ENCODE measurements around the gene KCNRG.
"Not testable (repeated sequence)": the region's sequence is repeated elsewhere in the genome, so short reads cannot be mapped to it uniquely, and the experiment has no call there.

The KCNRG gene

DNA sequence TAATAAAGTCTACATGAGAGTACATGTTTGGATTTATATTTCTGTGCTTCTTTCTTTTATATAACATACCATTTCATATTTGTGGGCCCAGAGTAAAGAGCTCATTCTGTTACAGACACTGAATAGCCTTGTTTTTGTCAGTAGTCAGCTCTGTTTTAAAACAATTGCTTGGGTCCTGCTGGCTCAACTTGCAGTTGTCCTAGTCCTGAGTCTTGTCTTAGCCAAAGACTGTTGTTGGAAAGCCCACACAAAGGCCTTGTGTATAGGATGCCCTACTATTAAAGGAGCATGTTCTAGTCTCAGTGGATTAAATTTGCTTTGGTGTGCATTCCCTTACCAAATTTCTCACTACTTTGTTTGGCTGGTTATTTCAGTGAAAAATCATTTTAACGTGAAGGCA lies 3.8 kb upstream of the KCNRG start:
- no peak for DNase-seq (ENCODE audit: low read depth, low spot score)

DNA sequence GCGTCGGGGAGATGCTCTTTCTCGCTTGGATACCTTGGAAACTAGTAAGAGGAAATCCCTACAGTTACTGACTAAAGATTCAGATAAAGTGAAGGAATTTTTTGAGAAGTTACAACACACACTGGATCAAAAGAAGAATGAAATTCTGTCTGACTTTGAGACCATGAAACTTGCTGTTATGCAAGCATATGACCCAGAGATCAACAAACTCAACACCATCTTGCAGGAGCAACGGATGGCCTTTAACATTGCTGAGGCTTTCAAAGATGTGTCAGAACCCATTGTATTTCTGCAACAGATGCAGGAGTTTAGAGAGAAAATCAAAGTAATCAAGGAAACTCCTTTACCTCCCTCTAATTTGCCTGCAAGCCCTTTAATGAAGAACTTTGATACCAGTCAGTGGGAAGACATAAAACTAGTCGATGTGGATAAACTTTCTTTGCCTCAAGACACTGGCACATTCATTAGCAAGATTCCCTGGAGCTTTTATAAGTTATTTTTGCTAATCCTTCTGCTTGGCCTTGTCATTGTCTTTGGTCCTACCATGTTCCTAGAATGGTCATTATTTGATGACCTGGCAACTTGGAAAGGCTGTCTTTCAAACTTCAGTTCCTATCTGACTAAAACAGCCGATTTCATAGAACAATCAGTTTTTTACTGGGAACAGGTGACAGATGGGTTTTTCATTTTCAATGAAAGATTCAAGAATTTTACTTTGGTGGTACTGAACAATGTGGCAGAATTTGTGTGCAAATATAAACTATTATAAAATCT lies 2.7 kb upstream of the KCNRG start:
- no peak for DNase-seq (ENCODE audit: low read depth, low spot score)

DNA sequence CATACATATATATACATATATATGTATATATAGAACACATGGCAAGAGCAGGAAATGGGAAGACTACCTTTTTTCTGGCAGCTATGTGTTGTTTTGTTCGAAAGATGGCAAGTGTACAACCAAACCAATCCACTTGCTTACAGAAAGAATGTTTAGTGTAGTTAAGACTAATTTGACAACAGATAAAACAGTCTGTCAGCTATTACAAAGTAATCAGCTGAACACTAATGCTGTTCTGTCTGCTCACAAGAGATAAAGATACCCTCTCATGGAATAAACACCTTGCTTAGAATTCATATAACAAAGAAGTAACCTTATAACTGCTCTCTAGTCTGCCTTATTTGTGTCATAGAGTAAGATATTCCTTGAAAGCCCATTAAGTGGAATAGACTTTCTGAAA lies 858 bp upstream of the KCNRG start:
- DNase-seq (ENCODE audit: low read depth, low spot score), result no peak

DNA sequence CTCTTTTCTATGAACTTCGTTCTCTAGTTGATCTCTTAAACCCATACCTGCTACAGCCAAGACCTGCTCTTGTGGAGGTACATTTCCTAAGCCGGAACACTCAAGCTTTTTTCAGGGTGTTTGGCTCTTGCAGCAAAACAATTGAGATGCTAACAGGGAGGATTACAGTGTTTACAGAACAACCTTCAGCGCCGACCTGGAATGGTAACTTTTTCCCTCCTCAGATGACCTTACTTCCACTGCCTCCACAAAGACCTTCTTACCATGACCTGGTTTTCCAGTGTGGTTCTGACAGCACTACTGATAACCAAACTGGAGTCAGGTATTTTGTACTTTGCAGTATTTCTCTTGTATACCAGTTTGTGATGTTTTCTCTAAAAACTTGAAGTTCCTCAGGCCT lies 506 bp downstream of the KCNRG start:
- DNase-seq (ENCODE audit: low read depth, low spot score), result no peak

DNA sequence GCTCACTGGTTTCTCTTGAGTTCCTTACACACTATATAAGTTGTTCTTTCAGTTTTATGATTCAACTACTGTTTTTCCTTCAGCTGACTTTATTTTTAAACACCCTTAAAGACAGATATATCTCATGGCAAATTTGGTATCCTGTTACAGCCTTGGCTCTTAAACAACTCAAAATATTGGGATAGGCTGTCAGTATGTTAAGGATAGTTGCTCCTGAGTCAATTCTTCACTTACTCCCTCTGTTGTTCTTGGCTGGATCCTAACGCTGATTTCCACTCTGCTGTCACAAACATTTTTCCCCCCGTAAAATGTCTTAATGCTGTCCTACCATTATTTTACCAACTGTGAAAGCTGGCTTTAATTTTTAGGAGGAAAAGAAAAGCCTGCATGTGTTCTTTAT lies 1.2 kb downstream of the KCNRG start:
- DNase-seq (ENCODE audit: low read depth, low spot score), result no peak

DNA sequence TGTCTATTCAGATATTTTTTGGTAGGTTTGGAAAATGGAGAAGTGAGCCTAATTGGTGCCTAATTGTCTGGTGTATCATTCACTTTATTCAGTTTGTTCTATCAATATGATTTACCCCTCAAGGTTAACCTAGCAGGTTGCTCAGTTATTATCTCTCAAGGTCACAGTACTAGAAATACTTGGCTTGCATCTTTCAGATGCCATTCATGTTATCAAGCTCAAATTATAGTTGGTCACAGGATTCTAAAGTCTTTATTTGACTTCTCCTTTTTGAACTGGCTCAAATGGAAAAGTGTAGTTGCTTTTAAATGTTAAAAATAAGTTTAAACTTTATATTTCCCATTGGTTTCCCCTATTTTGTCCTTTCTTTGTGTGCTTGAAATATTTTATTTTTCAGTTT lies 2.6 kb downstream of the KCNRG start:
- DNase-seq (ENCODE audit: low read depth, low spot score), result no peak

DNA sequence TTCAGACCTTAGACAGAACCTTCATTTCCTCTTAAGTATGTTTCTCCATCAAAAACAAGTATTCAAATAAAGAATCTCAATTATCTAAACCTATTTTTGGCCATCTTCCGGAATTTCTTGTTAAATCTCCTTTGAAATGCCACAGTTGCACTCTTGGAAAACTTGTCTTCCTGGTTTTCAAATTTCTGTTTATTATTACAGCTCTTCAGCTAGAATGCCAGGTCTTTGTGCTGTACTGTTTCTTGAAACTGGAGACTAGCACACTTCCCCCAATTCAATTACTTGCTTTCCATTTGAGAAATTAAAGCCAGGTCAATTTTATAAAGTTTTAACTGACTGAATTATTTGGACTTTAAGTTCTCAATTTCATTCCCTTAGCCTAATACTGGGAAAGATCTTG lies 10.2 kb downstream of the KCNRG start:
- DNase-seq (ENCODE audit: low read depth, low spot score), result no peak

DNA sequence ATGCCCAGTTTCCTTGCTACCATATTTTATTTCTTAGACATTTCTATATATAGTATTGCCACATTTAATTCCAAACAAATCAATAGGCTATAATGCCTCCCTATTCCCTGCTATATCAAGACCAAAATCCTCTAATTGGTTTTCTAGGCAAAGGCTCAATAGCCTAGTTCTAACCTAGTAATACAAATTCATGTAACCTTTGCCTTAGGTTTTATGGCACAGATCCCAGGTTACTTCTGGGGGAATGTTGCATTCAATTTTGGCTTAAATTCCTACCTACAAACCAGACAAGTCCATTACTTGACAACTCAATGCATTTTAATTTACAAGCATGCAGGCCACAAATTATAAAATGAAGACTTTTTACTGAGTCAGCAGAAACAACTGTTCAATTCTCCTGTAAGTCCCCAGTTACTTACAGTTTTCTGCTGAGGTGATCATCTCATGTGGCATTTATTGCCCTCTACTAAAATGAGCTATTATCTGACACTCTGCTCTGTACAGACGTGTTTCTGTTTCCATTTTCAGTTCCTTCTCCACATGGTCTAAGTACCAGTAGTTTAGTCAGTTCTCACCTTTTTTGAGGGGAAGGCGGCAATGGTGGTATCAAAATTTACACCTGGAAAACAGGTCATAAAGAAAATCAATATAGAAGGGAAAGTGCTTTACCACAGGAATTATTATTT lies 11.7 kb downstream of the KCNRG start:
- DNase-seq (ENCODE audit: low read depth, low spot score), result no peak

DNA sequence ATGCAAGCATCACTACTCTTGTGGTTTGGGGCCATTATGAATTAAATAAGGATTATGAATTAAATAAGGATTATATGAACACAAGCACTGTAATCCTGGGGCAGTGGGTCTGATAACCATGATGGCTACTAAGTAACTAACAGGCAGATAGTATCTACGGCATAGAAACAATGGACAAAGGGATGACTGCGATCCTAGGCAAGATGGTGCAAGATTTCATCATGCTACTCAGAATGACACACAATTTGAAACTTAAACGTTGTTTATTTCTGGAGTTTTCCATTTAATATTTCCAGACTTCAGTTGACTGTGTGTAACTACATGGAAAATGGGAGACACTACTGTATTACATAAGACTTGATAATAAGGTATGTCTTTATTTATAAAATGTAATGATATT lies 15.1 kb downstream of the KCNRG start:
- no peak for DNase-seq (ENCODE audit: low read depth, low spot score)

DNA sequence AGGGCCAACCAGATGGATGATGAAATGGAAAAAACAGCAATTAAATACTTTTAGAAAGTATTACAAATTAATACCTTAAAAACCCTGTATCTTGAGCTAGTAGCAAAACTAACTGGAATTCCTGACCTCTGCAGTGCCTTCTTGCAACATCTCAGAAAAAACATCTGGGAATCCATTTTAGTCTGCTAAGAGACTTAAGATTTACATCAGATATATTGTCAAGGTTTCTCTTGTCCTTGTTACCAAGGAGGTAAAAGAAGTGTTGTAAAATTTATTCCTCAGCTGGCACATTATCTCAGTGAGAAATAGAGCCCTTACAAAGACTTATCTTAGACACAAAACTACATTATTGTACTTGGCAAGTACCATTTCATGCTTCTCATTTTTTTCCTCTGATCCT lies 18.5 kb downstream of the KCNRG start:
- no peak for DNase-seq (ENCODE audit: low read depth, low spot score)

DNA sequence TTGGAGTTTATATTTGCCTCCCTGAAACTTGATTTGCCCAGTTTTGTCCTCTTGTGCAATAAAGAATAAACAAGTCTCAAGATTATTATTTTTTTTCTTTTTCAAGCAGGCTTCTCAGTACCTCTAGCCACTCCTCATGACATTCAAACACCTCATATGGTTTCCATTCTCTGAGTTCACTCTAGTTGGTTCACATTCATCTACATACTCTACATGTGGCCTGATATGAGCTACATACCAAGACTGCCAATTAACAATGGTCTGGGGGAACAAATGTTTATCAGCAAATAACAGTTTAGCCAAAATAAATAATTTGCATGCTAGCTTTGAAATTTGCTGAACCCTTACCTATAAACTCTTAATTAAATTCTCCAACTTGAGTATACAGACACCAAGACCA lies 22.5 kb downstream of the KCNRG start:
- DNase-seq (ENCODE audit: low read depth, low spot score), result no peak

DNA sequence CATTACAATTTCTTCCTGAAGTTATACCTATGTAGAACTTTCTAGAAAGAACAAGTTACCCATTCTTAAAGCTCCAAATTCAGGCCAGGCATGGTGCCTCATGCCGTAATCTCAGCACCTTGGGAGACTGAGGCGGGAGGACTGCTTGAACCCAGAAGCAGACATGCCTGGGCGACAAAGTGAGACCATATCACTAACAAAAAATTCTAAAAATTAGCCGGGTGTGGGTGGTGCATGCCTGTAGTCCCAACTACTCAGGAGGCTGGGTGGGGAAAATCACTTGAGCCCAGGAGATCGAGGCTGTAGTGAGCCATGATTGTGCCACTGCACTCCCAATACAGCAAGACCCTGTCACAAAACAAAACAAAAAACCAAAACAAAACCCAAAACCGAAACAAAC lies 23.0 kb downstream of the KCNRG start:
- DNase-seq (ENCODE audit: low read depth, low spot score), result no peak

DNA sequence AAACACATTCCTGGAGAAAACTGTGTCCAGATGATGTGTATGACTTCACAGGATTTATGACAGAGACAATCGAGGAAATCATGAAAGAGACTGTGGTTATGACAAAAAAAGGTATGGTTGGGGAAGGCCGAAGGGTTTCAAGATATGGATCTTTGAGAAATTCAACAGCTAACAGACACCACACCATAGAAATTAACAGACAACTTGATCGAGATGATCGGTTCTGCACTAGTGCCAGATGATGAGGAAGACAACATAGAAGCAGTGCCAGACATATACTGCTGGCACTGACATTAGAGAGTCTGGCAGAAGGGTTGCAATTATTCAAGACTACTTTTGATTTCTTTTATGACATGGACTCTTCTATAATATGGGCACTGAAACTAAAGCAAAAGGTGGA lies 37.2 kb downstream of the KCNRG start:
- DNase-seq (ENCODE audit: low read depth, low spot score), result no peak

DNA sequence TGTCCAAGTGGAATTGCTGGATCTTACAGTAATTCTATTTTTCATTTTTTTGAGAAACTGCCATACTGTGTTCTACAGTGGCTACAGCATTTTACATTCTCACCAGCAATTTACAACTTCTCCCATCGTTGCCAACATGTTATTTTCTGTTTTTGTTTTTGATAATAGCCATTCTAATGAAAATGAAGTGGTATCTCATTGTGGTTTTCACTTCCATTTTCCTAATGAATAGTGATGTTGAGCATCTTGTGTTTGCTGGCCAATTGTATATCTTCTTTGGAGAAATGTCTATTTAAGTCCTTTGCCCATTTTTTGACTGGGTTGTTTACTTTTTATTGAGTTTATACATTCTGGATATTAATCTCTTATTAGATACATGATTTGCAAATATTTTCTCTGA lies 38.6 kb downstream of the KCNRG start:
- DNase-seq (ENCODE audit: low read depth, low spot score), result no peak

DNA sequence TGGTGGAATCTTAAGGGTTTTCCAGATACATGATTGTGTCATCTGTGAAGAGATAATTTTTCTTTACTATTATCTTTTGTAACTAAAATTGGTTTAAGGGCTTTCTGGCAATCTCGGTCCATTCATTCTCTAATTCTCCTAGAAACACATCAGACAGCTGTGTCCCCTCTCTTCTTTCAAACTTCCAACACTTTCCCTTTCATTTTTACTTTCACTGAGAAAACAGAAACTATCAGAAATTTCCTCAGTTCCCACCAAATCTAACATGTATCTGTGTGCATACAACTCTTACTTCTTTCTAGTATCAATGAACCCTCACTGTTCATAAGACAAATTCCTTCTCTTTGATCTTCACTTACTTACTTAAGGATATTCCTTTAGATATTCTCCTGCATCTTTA lies 40.2 kb downstream of the KCNRG start:
- DNase-seq (ENCODE audit: low read depth, low spot score), result no peak

DNA sequence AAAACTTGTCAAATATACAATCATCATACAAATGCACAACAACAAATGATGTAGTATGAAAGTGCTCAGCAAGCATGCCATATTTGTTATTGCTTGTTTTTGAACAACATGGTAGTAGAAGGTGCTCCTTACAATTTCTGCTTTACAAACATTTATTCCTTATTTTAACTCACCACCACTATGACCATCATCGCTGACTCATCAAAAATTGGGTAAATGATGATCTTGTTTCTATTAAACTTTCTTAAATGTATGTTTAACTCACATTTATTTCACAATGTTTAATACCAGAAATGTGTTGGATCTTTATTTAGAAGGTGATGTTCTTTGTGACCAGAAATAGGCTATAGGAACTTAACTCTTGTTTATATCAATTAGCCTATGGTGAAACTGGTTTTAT lies 45.5 kb downstream of the KCNRG start:
- DNase-seq (ENCODE audit: low read depth, low spot score), result no peak

DNA sequence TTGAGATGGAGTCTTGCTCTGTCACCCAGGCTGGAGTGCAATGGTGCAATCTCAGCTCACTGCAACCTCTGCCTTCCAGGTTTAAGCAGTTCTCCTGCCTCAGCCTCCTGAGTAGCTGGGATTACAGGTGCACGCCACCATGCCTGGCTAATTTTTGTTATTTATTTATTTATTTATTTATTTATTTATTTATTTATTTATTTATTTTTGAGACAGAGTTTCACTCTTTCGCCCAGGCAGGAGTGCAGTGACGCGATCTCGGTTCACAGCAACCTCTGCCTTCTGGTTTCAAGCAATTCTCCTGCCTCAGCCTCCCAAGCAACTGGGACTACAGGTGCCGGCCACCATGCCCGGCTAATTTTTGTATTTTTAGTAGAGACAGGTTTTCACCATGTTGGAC lies 47.1 kb downstream of the KCNRG start:
- DNase-seq (ENCODE audit: low read depth, low spot score), result not testable (repeated sequence)

DNA sequence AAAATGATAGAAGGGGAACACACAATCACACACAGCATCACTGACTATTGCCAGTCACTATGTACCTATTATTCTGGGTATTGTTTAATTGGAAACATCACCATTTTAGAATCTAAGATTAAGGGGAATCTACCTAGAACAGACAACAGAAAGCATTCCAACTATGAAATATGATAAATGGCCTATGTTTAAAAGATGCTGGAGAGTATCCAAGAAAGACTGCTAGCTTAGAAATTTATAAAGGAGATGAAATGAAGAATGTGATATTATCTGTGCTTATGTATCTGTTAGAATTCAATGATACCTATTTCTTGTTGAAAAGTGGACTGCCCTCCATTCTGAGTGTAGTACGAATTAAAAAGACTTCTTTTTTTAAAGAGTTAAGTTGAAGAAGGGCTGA lies 50.5 kb downstream of the KCNRG start:
- no peak for DNase-seq (ENCODE audit: low read depth, low spot score)

DNA sequence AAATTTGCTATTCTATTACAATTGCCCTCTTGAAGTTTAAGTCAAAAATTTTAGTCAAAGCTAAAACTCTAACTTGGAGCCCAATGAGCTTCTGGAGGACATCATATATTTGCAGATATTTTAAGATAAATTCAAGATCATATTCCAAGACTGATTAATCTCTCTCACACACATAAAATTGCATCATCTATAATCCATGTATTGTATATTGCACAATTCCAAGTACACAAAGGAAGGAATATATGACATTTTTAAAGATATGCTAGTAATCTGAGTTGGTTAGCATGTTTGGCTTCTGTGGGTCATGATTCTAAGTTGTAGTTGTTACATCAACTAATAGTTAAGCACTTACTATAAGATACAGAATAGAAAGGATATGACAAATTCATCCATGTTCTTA lies 53.3 kb downstream of the KCNRG start:
- no peak for DNase-seq (ENCODE audit: low read depth, low spot score)

DNA sequence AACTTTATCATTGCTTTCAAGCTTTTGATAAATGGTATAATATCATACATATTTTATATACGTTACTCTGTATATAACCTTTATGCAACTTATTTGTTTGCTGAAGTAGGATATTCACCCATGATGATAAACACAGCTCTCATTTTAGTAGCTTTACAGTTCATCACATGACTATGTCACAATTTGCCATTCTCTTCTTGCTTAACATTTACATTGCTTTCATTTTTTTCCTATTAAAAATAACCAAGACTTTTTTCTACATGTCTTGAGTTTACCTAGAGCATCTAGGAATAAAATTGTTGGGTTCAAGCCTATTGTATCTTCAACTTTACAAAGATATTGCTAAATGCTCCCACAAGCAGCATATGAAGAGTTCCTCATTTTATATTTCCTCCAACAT lies 54.0 kb downstream of the KCNRG start:
- DNase-seq (ENCODE audit: low read depth, low spot score), result no peak

DNA sequence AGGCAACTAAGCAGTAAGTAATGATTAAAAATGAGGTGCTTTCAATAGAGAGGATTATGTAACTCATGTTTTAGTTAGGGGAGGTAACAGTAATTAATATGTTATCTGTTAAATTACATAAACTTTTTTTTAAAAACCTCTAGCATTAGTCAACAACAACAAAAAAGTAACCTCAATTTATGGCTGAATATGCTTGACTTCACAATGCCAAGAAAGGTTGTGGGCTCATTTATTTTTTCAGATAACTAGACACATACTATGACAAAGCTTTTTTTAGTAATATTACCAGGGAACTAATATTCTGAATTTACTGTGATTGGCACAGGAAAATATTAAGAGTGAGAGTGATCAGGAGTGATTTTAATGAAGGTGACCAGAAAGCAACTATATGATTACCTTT lies 54.9 kb downstream of the KCNRG start:
- no peak for DNase-seq (ENCODE audit: low read depth, low spot score)
